Measurements from ENCODE around the gene CTDSPL.

GRCh38 chr3:37892927-37893600, 31.4 kb downstream of the CTDSPL start:
- TF ChIP-seq CTCF (IDR thresholded peaks at IDR 0.05; ENCODE audit: insufficient read depth, low read length) (no peak), SPI1 (IDR thresholded peaks at IDR 0.05; ENCODE audit: borderline replicate concordance, low read depth) (no peak), GABPA (IDR thresholded peaks at IDR 0.05; ENCODE audit: low read depth) (no peak), POLR2AphosphoS5 (IDR thresholded peaks at IDR 0.05; ENCODE audit: low read depth) (no peak), REST (IDR thresholded peaks at IDR 0.05; ENCODE audit: insufficient replicate concordance, low read depth) (no peak)

All from HL-60 (cell line).